ENCODE data around the gene ITGB5. TPM values are rescaled to one million over a fixed set of nuclear protein-coding genes. Genes with fewer than 3 reads are reported as not detected.

The ITGB5 gene
- total RNA-seq, 1 experiment from 2014 or later: 146 TPM

GRCh38 chr3:124907957-124908356 lies 20.8 kb upstream of the ITGB5 start:
- no peak overlapping the region for H2AK5ac ChIP-seq (ENCODE audit: insufficient read length, low read length)
- H3K79me2 ChIP-seq (ENCODE audit: insufficient read depth, low read length): no peaks in the 10 kb centered on the region
- no peak overlapping the region for H2BK15ac ChIP-seq (ENCODE audit: low read depth, low read length)
- H3K18ac ChIP-seq (ENCODE audit: insufficient read length, low read depth, low read length): no peak overlapping the region
- no peak overlapping the region for H2BK5ac ChIP-seq (ENCODE audit: insufficient read length, low read length)
- TF ChIP-seq, protein P1, sequence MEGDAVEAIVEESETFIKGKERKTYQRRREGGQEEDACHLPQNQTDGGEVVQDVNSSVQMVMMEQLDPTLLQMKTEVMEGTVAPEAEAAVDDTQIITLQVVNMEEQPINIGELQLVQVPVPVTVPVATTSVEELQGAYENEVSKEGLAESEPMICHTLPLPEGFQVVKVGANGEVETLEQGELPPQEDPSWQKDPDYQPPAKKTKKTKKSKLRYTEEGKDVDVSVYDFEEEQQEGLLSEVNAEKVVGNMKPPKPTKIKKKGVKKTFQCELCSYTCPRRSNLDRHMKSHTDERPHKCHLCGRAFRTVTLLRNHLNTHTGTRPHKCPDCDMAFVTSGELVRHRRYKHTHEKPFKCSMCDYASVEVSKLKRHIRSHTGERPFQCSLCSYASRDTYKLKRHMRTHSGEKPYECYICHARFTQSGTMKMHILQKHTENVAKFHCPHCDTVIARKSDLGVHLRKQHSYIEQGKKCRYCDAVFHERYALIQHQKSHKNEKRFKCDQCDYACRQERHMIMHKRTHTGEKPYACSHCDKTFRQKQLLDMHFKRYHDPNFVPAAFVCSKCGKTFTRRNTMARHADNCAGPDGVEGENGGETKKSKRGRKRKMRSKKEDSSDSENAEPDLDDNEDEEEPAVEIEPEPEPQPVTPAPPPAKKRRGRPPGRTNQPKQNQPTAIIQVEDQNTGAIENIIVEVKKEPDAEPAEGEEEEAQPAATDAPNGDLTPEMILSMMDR (conservative IDR thresholded peaks at IDR 0.05): no peak
- no peak overlapping the region for H3K56ac ChIP-seq (ENCODE audit: insufficient read length, low read depth, low read length)
- H3K4me1 ChIP-seq (ENCODE audit: insufficient read depth, low read length): peaks cover 2% of the 10 kb centered on the region; the same call in 1 of the 2 replicates
- no peak overlapping the region for H3K4me2 ChIP-seq (ENCODE audit: insufficient read depth, insufficient read length, low read length)
- H3K9me3 ChIP-seq (ENCODE audit: control insufficient read depth, low read depth, low read length): no peaks in the 10 kb centered on the region
- WGBS (ENCODE audit: extremely low coverage, insufficient read length, low lambda C conversion rate): no CpG with 5 or more reads among the region's 9 CpGs
- no peak overlapping the region for H3K23ac ChIP-seq (ENCODE audit: insufficient read length, low read depth, low read length)
- H3K9ac ChIP-seq (ENCODE audit: extremely low read depth, insufficient read length, low read length): no peak overlapping the region
- DNase-seq: peak; percentile 64
- no peak overlapping the region for H3K4me3 Mint-ChIP-seq
- no peaks in the 10 kb centered on the region for H3K23me2 ChIP-seq (ENCODE audit: insufficient read length, low read depth, low read length, poor library complexity, severe bottlenecking)
- H3K79me1 ChIP-seq (ENCODE audit: insufficient read depth, low read depth, low read length, poor library complexity, severe bottlenecking): no peaks in the 10 kb centered on the region
- H3T11ph ChIP-seq (ENCODE audit: low read length): no peak overlapping the region
- H3K4me1 Mint-ChIP-seq: peaks cover 11 to 15% of the 10 kb centered on the region in 2 experiments
- no peaks in the 10 kb centered on the region for H3K9me3 Mint-ChIP-seq
- H2AFZ ChIP-seq (ENCODE audit: low read length): no peak overlapping the region
- peaks cover 2% of the 10 kb centered on the region; the same call in 1 of the 2 replicates for H3K27me3 Mint-ChIP-seq (ENCODE audit: low read depth)
- H4K20me1 ChIP-seq (ENCODE audit: control insufficient read depth, insufficient read depth, insufficient read length): no peaks in the 10 kb centered on the region
- 0 out of 7 replicates have a peak overlapping the region, but pooled peaks of 1 of the 3 experiments have one; percentile 75 for H3K27ac Mint-ChIP-seq
- H2BK20ac ChIP-seq (ENCODE audit: low read depth, low read length, poor library complexity, severe bottlenecking): no peak overlapping the region
- H2BK12ac ChIP-seq (ENCODE audit: insufficient read length, low read depth, low read length): no peak overlapping the region
- no peak overlapping the region for H3K14ac ChIP-seq (ENCODE audit: insufficient read depth, low read length)
- H3K27ac ChIP-seq (ENCODE audit: insufficient read length, low read depth, low read length): no peak overlapping the region
- H4K5ac ChIP-seq (ENCODE audit: insufficient read length, low read depth, low read length): no peak overlapping the region
- no peaks in the 10 kb centered on the region for H3K27me3 ChIP-seq (ENCODE audit: insufficient read depth, low read length)
- H2BK120ac ChIP-seq (ENCODE audit: low read depth, low read length, poor library complexity, severe bottlenecking): no peak overlapping the region
- no peaks in the 10 kb centered on the region for H3K36me3 Mint-ChIP-seq (ENCODE audit: insufficient read depth in 1 of 3, low read depth in 3 of 3)
- no peak overlapping the region for H4K91ac ChIP-seq (ENCODE audit: insufficient read length, low read depth, low read length)
- no peak overlapping the region for H3K4ac ChIP-seq (ENCODE audit: low read depth, low read length)
- no peak overlapping the region for H4K8ac ChIP-seq (replicated peaks; ENCODE audit: insufficient read length, low read depth, low read length)
